ENCODE measurements around the gene PIK3CG.

- TF ChIP-seq POLR2A (IDR thresholded peaks at IDR 0.05) (no peak), CTCF (IDR thresholded peaks at IDR 0.05) (no peak)
Observed at GRCh38 chr7:106820321-106821217, 44.5 kb upstream of the PIK3CG start.
